Fibroblast of lung (primary cell): ENCODE results near the gene CALHM5. TPM values are rescaled to one million over a fixed set of nuclear protein-coding genes. Genes with fewer than 3 reads are reported as not detected.

Experiments used
- DNase-seq, 2 donors: peaks; one replicate each; pipeline versions ENCODE4 v3.0.0 to v3.0.0-alpha.2; 2010; ENCODE audit warnings: low read depth in 2 of 2
- H2AFZ ChIP-seq: 2 replicates; pipeline ENCODE4 v1.5.1; 2012; ENCODE audit warnings: low read length, control low read depth, inconsistent platforms
- H3K27ac ChIP-seq: 2 replicates; pipeline ENCODE4 v1.5.1; 2011; ENCODE audit warnings: low read length, control low read depth; ENCODE audit not compliant: insufficient read depth
- H3K27me3 ChIP-seq: 2 replicates; pipeline ENCODE4 v1.5.1; 2011; ENCODE audit warnings: mild to moderate bottlenecking, low read length; ENCODE audit not compliant: control insufficient read depth, insufficient read depth
- H3K36me3 ChIP-seq: 2 replicates; pipeline ENCODE4 v1.5.1; 2011; ENCODE audit warnings: low read length; ENCODE audit not compliant: control insufficient read depth, insufficient read depth
- H3K4me1 ChIP-seq: 2 replicates; pipeline ENCODE4 v1.5.1; 2011; ENCODE audit warnings: low read length; ENCODE audit not compliant: control insufficient read depth, insufficient read depth; ENCODE audit errors: extremely low read depth
- H3K4me2 ChIP-seq: 2 replicates; pipeline ENCODE4 v1.5.1; 2011; ENCODE audit warnings: low read length, control low read depth; ENCODE audit not compliant: insufficient read depth; ENCODE audit errors: extremely low read depth
- H3K4me3 ChIP-seq, 4 experiments: fragments of 200-600 bp in 1 of 4; sonication (generic) in 1 of 4; replicated peaks in 1 of 4; 2 replicates each; pipeline ENCODE4 v1.5.1; 2011 to 2016; ENCODE audit warnings: low read length in 4 of 4, low read depth in 3 of 4, mild to moderate bottlenecking in 3 of 4, control low read depth in 2 of 4, inconsistent platforms in 1 of 4, mixed read lengths in 1 of 4; ENCODE audit not compliant: insufficient read depth in 1 of 4; ENCODE audit errors: control extremely low read depth in 1 of 4
- H3K79me2 ChIP-seq: 2 replicates; pipeline ENCODE4 v1.5.1; 2012; ENCODE audit warnings: mild to moderate bottlenecking, low read length, inconsistent platforms; ENCODE audit not compliant: control insufficient read depth, insufficient read depth
- H3K9ac ChIP-seq: 2 replicates; pipeline ENCODE4 v1.5.1; 2011; ENCODE audit warnings: mild to moderate bottlenecking, low read length, control low read depth; ENCODE audit not compliant: insufficient read depth
- H3K9me3 ChIP-seq: 2 replicates; pipeline ENCODE4 v1.5.1; 2012; ENCODE audit warnings: low read depth, low read length; ENCODE audit not compliant: control insufficient read depth, insufficient read depth
- H4K20me1 ChIP-seq: 2 replicates; pipeline ENCODE4 v1.5.1; 2011; ENCODE audit warnings: low read length; ENCODE audit not compliant: control insufficient read depth, insufficient read depth; ENCODE audit errors: extremely low read depth
- EZH2 ChIP-seq: IDR thresholded peaks from 2 replicates; pipeline ENCODE4 v1.5.1; 2012; ENCODE audit warnings: low read length, control low read depth, mild to moderate bottlenecking; ENCODE audit errors: missing control alignments
- polyA plus RNA-seq, 2 donors: library from polyadenylated mRNA; depleted of rRNA in 1 of 2; stranded (reverse) in 1 of 2; unstranded in 1 of 2; fragments of >200 nt; gene quantifications; 2 replicates each; pipeline ENCODE4 v1.2.1, GENCODE V29; 2011 to 2012; ENCODE audit warnings: missing spikeins in 1 of 2
- total RNA-seq: library from RNA; depleted of rRNA; stranded (reverse); fragments of >200 nt; gene quantifications from 2 replicates; pipeline ENCODE4 v1.2.1, GENCODE V29; 2014
- TF ChIP-seq, protein P1 (sequence below), 2 donors: IDR thresholded peaks in 1 of 2; conservative IDR thresholded peaks in 1 of 2; 1 replicate in 1 of 2; 2 replicates in 1 of 2; pipeline ENCODE4 v1.5.1; 2011 to 2012; ENCODE audit warnings: low read length in 2 of 2, control low read depth in 1 of 2, inconsistent platforms in 1 of 2, low read depth in 1 of 2, mild to moderate bottlenecking in 1 of 2

The CALHM5 gene
- total and polyA plus RNA-seq, 2 donors (not counting 1 experiment from before 2014, with no cell fraction given): 4.1 to 8.3 TPM

DNA sequence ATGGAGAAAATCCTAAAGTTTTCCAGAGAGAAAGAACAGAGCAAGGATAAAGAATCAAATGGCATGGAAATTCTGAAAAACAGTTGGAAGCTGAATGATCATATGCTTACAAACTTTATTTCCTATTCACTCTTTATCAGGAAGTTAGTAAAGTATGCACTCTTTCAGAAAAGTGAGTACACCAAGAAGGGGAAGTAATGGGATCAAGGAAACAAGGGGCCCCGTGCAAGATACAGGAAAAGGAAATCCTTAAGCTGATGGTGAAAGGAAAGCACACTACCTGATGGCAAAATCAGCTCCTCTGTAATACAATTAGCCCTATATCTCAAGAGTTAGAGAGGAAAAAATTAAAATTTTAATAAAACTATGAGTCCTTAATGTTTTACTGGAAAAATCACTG is 36.3 kb upstream of the CALHM5 start:
- no peak for TF ChIP-seq EZH2
- TF ChIP-seq, protein P1, sequence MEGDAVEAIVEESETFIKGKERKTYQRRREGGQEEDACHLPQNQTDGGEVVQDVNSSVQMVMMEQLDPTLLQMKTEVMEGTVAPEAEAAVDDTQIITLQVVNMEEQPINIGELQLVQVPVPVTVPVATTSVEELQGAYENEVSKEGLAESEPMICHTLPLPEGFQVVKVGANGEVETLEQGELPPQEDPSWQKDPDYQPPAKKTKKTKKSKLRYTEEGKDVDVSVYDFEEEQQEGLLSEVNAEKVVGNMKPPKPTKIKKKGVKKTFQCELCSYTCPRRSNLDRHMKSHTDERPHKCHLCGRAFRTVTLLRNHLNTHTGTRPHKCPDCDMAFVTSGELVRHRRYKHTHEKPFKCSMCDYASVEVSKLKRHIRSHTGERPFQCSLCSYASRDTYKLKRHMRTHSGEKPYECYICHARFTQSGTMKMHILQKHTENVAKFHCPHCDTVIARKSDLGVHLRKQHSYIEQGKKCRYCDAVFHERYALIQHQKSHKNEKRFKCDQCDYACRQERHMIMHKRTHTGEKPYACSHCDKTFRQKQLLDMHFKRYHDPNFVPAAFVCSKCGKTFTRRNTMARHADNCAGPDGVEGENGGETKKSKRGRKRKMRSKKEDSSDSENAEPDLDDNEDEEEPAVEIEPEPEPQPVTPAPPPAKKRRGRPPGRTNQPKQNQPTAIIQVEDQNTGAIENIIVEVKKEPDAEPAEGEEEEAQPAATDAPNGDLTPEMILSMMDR (conservative IDR thresholded peaks at IDR 0.05 in 1 of 2, IDR thresholded peaks at IDR 0.05 in 1 of 2; ENCODE audit: low read depth in 1 of 2, low read length in 2 of 2): no peak
- H3K79me2 ChIP-seq: no peaks in the 10 kb centered on the region
- no peaks in the 10 kb centered on the region for H3K4me1 ChIP-seq

DNA sequence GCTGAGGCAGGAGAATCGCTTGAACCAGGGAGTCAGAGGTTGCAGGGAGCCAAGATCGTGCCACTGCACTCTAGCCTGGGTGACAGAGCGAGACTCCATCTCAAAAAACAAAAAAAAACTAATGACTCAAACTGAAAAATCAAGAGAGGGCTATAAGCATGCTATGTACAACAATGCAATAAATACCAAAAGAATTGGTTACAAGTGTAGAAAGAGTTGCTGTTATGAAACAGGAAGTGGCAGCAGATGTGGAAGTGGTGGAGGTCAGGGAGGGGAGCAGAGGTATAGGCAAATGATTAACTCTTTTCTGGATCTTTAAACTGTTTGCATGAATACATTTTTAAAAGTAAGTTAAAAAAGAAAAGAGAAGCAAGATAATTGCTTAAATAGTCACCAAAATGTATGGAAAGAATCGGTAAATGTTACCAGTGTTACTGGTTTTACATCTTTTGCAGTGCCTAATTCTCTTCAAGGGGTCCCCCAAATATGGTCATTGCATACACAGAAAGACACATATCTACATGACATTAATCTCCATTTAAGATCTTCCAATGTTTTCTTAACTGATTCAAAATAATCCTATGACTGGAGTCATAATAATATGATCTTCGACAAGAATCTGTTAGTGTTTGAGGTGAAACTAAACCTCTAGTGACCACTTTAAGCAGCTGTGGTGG is 35.3 kb upstream of the CALHM5 start:
- DNase-seq: peak in 1 of 2 donors; percentile 5
- no peak for TF ChIP-seq EZH2
- TF ChIP-seq, protein P1 (conservative IDR thresholded peaks at IDR 0.05 in 1 of 2, IDR thresholded peaks at IDR 0.05 in 1 of 2; ENCODE audit: low read depth in 1 of 2, low read length in 2 of 2): no peak
- Histone ChIP-seq H3K79me2 (no peaks in the 10 kb centered on the region), H3K9me3 (no peaks in the 10 kb centered on the region), H3K27me3 (no peaks in the 10 kb centered on the region), H3K4me1 (no peaks in the 10 kb centered on the region), H3K4me3 (no peak overlapping the region), H3K9ac (no peak overlapping the region), H2AFZ (no peak overlapping the region), H4K20me1 (no peaks in the 10 kb centered on the region), H3K27ac (no peak overlapping the region), H3K36me3 (no peaks in the 10 kb centered on the region), H3K4me2 (no peak overlapping the region)

More for the DNA sequence above, 36.3 kb upstream of the CALHM5 start:
- no peak overlapping the region for H3K4me2 ChIP-seq
- no peak overlapping the region for H3K27ac ChIP-seq
- no peaks in the 10 kb centered on the region for H3K36me3 ChIP-seq
- no peaks in the 10 kb centered on the region for H3K9me3 ChIP-seq
- no peaks in the 10 kb centered on the region for H4K20me1 ChIP-seq
- H3K9ac ChIP-seq: no peak overlapping the region
- no peak for DNase-seq
- H2AFZ ChIP-seq: no peak overlapping the region
- H3K27me3 ChIP-seq: no peaks in the 10 kb centered on the region
- H3K4me3 ChIP-seq: no peak overlapping the region

DNA sequence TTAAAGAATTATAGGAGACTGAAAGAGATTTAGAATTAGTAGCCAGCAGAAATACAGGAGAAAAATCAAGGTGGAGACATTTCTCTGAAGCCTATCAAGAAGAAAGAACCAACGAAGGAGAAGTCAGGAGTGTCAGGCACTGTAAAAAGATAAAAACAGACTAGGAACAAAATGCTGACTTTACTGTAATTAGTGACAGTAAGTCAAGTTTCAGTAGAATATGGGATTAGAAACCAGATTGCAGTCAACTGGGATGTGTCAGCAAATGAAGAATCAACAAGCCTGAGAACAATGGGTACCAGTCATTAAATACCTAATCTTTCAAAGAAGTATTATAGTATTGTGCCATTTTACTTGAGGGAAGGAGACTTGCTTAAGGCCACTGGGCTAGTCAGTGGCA is 28.7 kb upstream of the CALHM5 start:
- Histone ChIP-seq H4K20me1 (no peaks in the 10 kb centered on the region), H3K4me1 (no peaks in the 10 kb centered on the region), H3K9me3 (no peaks in the 10 kb centered on the region), H3K27me3 (peaks cover 10% of the 10 kb centered on the region), H3K36me3 (no peaks in the 10 kb centered on the region), H3K27ac (no peak overlapping the region), H3K79me2 (no peaks in the 10 kb centered on the region), H2AFZ (no peak overlapping the region), H3K4me3 (no peak overlapping the region), H3K9ac (no peak overlapping the region), H3K4me2 (no peak overlapping the region)
- no peak for DNase-seq
- no peak for TF ChIP-seq EZH2
- TF ChIP-seq, protein P1 (conservative IDR thresholded peaks at IDR 0.05 in 1 of 2, IDR thresholded peaks at IDR 0.05 in 1 of 2; ENCODE audit: low read depth in 1 of 2, low read length in 2 of 2): no peak
